ENCODE measurements around the gene FER.

- TF ChIP-seq, protein P1, sequence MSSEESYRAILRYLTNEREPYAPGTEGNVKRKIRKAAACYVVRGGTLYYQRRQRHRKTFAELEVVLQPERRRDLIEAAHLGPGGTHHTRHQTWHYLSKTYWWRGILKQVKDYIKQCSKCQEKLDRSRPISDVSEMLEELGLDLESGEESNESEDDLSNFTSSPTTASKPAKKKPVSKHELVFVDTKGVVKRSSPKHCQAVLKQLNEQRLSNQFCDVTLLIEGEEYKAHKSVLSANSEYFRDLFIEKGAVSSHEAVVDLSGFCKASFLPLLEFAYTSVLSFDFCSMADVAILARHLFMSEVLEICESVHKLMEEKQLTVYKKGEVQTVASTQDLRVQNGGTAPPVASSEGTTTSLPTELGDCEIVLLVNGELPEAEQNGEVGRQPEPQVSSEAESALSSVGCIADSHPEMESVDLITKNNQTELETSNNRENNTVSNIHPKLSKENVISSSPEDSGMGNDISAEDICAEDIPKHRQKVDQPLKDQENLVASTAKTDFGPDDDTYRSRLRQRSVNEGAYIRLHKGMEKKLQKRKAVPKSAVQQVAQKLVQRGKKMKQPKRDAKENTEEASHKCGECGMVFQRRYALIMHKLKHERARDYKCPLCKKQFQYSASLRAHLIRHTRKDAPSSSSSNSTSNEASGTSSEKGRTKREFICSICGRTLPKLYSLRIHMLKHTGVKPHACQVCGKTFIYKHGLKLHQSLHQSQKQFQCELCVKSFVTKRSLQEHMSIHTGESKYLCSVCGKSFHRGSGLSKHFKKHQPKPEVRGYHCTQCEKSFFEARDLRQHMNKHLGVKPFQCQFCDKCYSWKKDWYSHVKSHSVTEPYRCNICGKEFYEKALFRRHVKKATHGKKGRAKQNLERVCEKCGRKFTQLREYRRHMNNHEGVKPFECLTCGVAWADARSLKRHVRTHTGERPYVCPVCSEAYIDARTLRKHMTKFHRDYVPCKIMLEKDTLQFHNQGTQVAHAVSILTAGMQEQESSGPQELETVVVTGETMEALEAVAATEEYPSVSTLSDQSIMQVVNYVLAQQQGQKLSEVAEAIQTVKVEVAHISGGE (CRISPR knock-in tag; IDR thresholded peaks at IDR 0.05): no peak
- TF ChIP-seq EZH2 (IDR thresholded peaks at IDR 0.05; ENCODE audit: borderline replicate concordance, control insufficient read depth, low read depth, low read length) (no peak), POLR2A (IDR thresholded peaks at IDR 0.05; ENCODE audit: low read depth, low read length) (no peak), ZNF687 (IDR thresholded peaks at IDR 0.05) (no peak), ETV6 (conservative IDR thresholded peaks at IDR 0.05 in 1 of 2, IDR thresholded peaks at IDR 0.05 in 1 of 2; ENCODE audit: borderline replicate concordance in 1 of 2, low read depth in 1 of 2) (no peak), KDM1A (IDR thresholded peaks at IDR 0.05; ENCODE audit: borderline replicate concordance) (no peak), POLR2AphosphoS5 (IDR thresholded peaks at IDR 0.05; ENCODE audit: low read length) (no peak), EGR1 (IDR thresholded peaks at IDR 0.05; ENCODE audit: borderline replicate concordance in 1 of 2, low read depth in 2 of 2, low read length in 2 of 2) (no peak), CREM (IDR thresholded peaks at IDR 0.05; ENCODE audit: low read depth) (no peak), ZNF24 (IDR thresholded peaks at IDR 0.05) (no peak), ESRRA (IDR thresholded peaks at IDR 0.05; ENCODE audit: low read length) (no peak)
- TF ChIP-seq, protein P2, sequence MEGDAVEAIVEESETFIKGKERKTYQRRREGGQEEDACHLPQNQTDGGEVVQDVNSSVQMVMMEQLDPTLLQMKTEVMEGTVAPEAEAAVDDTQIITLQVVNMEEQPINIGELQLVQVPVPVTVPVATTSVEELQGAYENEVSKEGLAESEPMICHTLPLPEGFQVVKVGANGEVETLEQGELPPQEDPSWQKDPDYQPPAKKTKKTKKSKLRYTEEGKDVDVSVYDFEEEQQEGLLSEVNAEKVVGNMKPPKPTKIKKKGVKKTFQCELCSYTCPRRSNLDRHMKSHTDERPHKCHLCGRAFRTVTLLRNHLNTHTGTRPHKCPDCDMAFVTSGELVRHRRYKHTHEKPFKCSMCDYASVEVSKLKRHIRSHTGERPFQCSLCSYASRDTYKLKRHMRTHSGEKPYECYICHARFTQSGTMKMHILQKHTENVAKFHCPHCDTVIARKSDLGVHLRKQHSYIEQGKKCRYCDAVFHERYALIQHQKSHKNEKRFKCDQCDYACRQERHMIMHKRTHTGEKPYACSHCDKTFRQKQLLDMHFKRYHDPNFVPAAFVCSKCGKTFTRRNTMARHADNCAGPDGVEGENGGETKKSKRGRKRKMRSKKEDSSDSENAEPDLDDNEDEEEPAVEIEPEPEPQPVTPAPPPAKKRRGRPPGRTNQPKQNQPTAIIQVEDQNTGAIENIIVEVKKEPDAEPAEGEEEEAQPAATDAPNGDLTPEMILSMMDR (IDR thresholded peaks at IDR 0.05 in 2 of 3, conservative IDR thresholded peaks at IDR 0.05 in 1 of 3; ENCODE audit: control insufficient read depth in 2 of 3, extremely low read depth in 1 of 3, insufficient read depth in 1 of 3, low read depth in 3 of 3, low read length in 3 of 3): no peak
Observed at GRCh38 chr5:108788142-108788541, 40.4 kb downstream of the FER start.
